ENCODE results near the gene ILDR2.

ILDR2 gene

GRCh38 chr1:166939741-166940375 lies 35.5 kb downstream of the ILDR2 start:
- H3K36me3 ChIP-seq (replicated peaks): no peaks in the 10 kb centered on the region
- in situ Hi-C loops (cut with HindIII; ENCODE audit: low pct_ligation_motif_present, low sequenced_read_pairs): no loop called here
- no peak overlapping the region for H3K4me3 ChIP-seq (ENCODE audit: low read depth, low read length)
- H3K27ac ChIP-seq: no peak overlapping the region
- no peak for DNase-seq
- no peak for TF ChIP-seq CTCF (IDR thresholded peaks at IDR 0.05; ENCODE audit: low read depth, low read length, missing control alignments)
- H3K27me3 ChIP-seq (replicated peaks): peaks cover 5% of the 10 kb centered on the region

- in situ Hi-C loops (cut with HindIII; ENCODE audit: low pct_ligation_motif_present, low sequenced_read_pairs): no loop called here
Measured at GRCh38 chr1:166937962-166938361, 37.4 kb downstream of the ILDR2 start.

GRCh38 chr1:166937329-166937728 lies 38.0 kb downstream of the ILDR2 start:
- Histone ChIP-seq H3K27me3 (replicated peaks) (peaks cover 22% of the 10 kb centered on the region), H3K27ac (no peak overlapping the region), H3K4me3 (ENCODE audit: low read depth, low read length) (no peak overlapping the region), H3K36me3 (replicated peaks) (no peaks in the 10 kb centered on the region)
- no peak for TF ChIP-seq CTCF (IDR thresholded peaks at IDR 0.05; ENCODE audit: low read depth, low read length, missing control alignments)
- in situ Hi-C loops (cut with HindIII; ENCODE audit: low pct_ligation_motif_present, low sequenced_read_pairs): no loop called here
- DNase-seq: no peak

More at GRCh38 chr1:166937962-166938361, 37.4 kb downstream of the ILDR2 start:
- no peaks in the 10 kb centered on the region for H3K36me3 ChIP-seq (replicated peaks)
- peaks cover 18% of the 10 kb centered on the region for H3K27me3 ChIP-seq (replicated peaks)
- no peak overlapping the region for H3K27ac ChIP-seq
- DNase-seq: no peak
- TF ChIP-seq CTCF (IDR thresholded peaks at IDR 0.05; ENCODE audit: low read depth, low read length, missing control alignments): no peak
- H3K4me3 ChIP-seq (ENCODE audit: low read depth, low read length): no peak overlapping the region

GRCh38 chr1:166933633-166934032 lies 41.7 kb downstream of the ILDR2 start:
- TF ChIP-seq CTCF (IDR thresholded peaks at IDR 0.05; ENCODE audit: low read depth, low read length, missing control alignments): no peak
- Histone ChIP-seq H3K27me3 (replicated peaks) (peaks cover 37% of the 10 kb centered on the region), H3K36me3 (replicated peaks) (no peaks in the 10 kb centered on the region), H3K27ac (no peak overlapping the region), H3K4me3 (ENCODE audit: low read depth, low read length) (no peak overlapping the region)
- DNase-seq: no peak
- in situ Hi-C loops (cut with HindIII; ENCODE audit: low pct_ligation_motif_present, low sequenced_read_pairs): no loop called here

GRCh38 chr1:166933140-166933539 lies 42.2 kb downstream of the ILDR2 start:
- Histone ChIP-seq H3K36me3 (replicated peaks) (no peaks in the 10 kb centered on the region), H3K27ac (no peak overlapping the region), H3K27me3 (replicated peaks) (peaks cover 37% of the 10 kb centered on the region), H3K4me3 (ENCODE audit: low read depth, low read length) (no peak overlapping the region)
- in situ Hi-C loops (cut with HindIII; ENCODE audit: low pct_ligation_motif_present, low sequenced_read_pairs): no loop called here
- DNase-seq: no peak
- TF ChIP-seq CTCF (IDR thresholded peaks at IDR 0.05; ENCODE audit: low read depth, low read length, missing control alignments): no peak

GRCh38 chr1:166929911-166930310 lies 45.4 kb downstream of the ILDR2 start:
- no peak for TF ChIP-seq CTCF (IDR thresholded peaks at IDR 0.05; ENCODE audit: low read depth, low read length, missing control alignments)
- in situ Hi-C loops (cut with HindIII; ENCODE audit: low pct_ligation_motif_present, low sequenced_read_pairs): no loop called here
- H3K36me3 ChIP-seq (replicated peaks): no peaks in the 10 kb centered on the region

More at GRCh38 chr1:166929911-166930310, 45.4 kb downstream of the ILDR2 start:
- Histone ChIP-seq H3K27ac (no peak overlapping the region), H3K4me3 (ENCODE audit: low read depth, low read length) (no peak overlapping the region), H3K27me3 (replicated peaks) (peaks cover 32% of the 10 kb centered on the region)
- no peak for DNase-seq

Data from brain microvascular endothelial cell (primary cell).